ENCODE results near the gene CCL13. TPM values are rescaled to one million over a fixed set of nuclear protein-coding genes. Genes with fewer than 3 reads are reported as not detected.
A peak's percentile ranks its signal among the peaks of the same experiment; 100 is the strongest.

CCL13 gene
- total and polyA plus RNA-seq, 10 donors: 0.12 to 0.54 TPM; not detected in 8

DNA sequence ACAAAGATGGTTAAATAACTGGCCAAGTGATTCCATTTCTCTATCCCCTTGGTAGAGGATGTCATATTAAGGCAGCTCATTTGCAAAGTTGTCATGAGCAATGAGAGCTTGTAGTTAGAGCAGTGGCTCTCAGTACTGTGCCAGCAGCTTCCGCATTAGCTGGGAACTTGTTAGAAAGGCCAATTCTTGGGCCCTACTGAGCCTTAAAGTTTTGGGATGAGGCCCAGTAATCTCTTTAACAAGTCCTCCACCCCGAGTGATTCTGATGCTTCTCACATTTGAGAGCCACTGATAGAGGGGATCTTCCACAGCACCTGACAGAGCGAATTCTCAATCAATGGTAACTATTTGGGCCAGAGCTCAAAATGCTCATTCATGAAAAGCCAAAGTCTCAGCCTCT lies 26.9 kb downstream of the CCL13 start:
- intact Hi-C loops (cut with DNase I; ENCODE audit: low total_unique reads): no loop called here
- DNase-seq: peak; percentile 4
- WGBS, 5 donors: 85 to 90% (median 88%) methylated on average over 3 of the region's 3 CpGs
- Histone ChIP-seq H3K27ac (peak overlapping the region in 1 of 8 donors; percentile 26), H3K36me3 (no peaks in the 10 kb centered on the region), H3K4me3 (no peak overlapping the region), H3K4me1 (peaks cover 0 to 30% (median 12%) of the 10 kb centered on the region in 6 donors), H3K27me3 (replicated peaks in 1 of 7) (no peaks in the 10 kb centered on the region), H3K9me3 (no peaks in the 10 kb centered on the region)
- TF ChIP-seq POLR2A (IDR thresholded peaks at IDR 0.05) (no peak), POLR2AphosphoS5 (IDR thresholded peaks at IDR 0.05) (no peak)
- TF ChIP-seq, protein P1, sequence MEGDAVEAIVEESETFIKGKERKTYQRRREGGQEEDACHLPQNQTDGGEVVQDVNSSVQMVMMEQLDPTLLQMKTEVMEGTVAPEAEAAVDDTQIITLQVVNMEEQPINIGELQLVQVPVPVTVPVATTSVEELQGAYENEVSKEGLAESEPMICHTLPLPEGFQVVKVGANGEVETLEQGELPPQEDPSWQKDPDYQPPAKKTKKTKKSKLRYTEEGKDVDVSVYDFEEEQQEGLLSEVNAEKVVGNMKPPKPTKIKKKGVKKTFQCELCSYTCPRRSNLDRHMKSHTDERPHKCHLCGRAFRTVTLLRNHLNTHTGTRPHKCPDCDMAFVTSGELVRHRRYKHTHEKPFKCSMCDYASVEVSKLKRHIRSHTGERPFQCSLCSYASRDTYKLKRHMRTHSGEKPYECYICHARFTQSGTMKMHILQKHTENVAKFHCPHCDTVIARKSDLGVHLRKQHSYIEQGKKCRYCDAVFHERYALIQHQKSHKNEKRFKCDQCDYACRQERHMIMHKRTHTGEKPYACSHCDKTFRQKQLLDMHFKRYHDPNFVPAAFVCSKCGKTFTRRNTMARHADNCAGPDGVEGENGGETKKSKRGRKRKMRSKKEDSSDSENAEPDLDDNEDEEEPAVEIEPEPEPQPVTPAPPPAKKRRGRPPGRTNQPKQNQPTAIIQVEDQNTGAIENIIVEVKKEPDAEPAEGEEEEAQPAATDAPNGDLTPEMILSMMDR (IDR thresholded peaks at IDR 0.05 in 8 of 11, conservative IDR thresholded peaks at IDR 0.05 in 3 of 11): no peak

- intact Hi-C loops (cut with DNase I; ENCODE audit: low total_unique reads): no loop called here
- H3K36me3 ChIP-seq: no peaks in the 10 kb centered on the region
- TF ChIP-seq POLR2AphosphoS5 (IDR thresholded peaks at IDR 0.05) (no peak), POLR2A (IDR thresholded peaks at IDR 0.05) (no peak)
- TF ChIP-seq, protein P1 (IDR thresholded peaks at IDR 0.05 in 8 of 11, conservative IDR thresholded peaks at IDR 0.05 in 3 of 11): no peak
- 77 to 94% (median 84%) methylated on average over 1 of the region's 1 CpG for WGBS, 5 donors
- H3K4me3 ChIP-seq: no peak overlapping the region
- H3K27me3 ChIP-seq (replicated peaks in 1 of 7): no peaks in the 10 kb centered on the region
- no peak for DNase-seq
- no peak overlapping the region for H3K27ac ChIP-seq
- no peaks in the 10 kb centered on the region for H3K9me3 ChIP-seq
- H3K4me1 ChIP-seq: peaks cover 0 to 19% (median 6%) of the 10 kb centered on the region in 6 donors
Observed at GRCh38 chr17:34384271-34384670, 28.0 kb downstream of the CCL13 start.

DNA sequence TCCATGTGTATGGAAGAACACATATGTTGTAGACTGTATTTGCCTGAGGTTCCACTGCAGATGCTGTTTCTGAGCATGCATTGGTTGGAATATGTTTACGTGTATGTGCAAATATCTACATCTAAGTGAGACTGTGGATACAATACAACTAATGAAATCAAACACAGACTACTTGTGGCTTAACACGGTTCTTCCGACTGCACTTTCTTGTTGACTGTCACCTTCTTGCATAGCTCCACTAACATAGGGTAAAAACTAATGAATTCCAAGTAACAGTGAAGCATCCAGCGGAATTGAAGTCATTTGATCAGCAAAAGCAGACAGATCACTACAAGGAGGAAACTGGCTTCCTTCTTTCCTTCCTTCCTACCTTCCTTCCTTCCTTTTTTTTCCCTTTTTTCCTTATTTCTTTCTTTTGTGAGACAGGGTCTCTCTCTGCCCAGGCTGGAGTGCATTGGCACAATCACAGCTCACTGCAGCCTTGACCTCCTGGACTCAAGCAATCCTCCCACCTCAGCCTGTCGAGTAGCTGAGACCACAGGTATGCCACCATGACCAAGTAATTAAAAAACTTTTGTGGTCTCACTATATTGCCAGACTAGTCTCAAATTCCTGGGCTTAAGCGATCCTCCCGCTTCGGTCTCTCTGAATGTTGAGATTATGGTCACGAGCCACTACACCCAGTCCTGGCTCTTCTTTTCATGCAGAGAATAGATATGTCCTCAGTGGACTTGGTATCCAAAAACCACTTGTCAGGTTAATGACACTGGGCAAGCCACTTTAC lies 28.7 kb downstream of the CCL13 start:
- Histone ChIP-seq H3K27me3 (replicated peaks in 1 of 7) (no peaks in the 10 kb centered on the region), H3K4me3 (no peak overlapping the region), H3K36me3 (no peaks in the 10 kb centered on the region), H3K9me3 (no peaks in the 10 kb centered on the region), H3K4me1 (peaks cover 0 to 18% (median 6%) of the 10 kb centered on the region in 6 donors), H3K27ac (no peak overlapping the region)
- intact Hi-C loops (cut with DNase I; ENCODE audit: low total_unique reads): no loop called here
- no peak for TF ChIP-seq POLR2AphosphoS5 (IDR thresholded peaks at IDR 0.05)
- no peak for TF ChIP-seq POLR2A (IDR thresholded peaks at IDR 0.05)
- TF ChIP-seq, protein P1 (IDR thresholded peaks at IDR 0.05 in 8 of 11, conservative IDR thresholded peaks at IDR 0.05 in 3 of 11): no peak
- 59 to 79% (median 71%) methylated on average over 9 of the region's 9 CpGs for WGBS, 5 donors
- no peak for DNase-seq

DNA sequence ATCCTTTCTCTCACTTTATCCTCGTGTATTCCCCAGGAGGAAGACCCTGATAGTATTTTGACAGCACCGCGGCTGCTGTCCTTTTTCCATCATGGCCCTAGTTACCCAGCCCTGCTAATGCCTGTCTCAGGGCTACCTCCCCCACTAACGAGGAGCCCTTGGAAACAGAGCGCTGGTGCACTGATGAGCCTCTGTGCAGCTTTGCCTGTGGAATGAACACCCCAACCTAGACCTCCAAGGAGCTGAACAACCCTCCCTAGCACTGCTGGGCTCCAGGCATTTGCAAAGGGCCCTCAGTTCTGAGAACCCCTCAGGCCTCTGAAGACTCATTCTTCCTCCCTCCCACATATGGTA lies 30.0 kb downstream of the CCL13 start:
- H3K27ac ChIP-seq: no peak overlapping the region
- TF ChIP-seq POLR2A (IDR thresholded peaks at IDR 0.05) (no peak), POLR2AphosphoS5 (IDR thresholded peaks at IDR 0.05) (no peak)
- TF ChIP-seq, protein P1 (IDR thresholded peaks at IDR 0.05 in 8 of 11, conservative IDR thresholded peaks at IDR 0.05 in 3 of 11): no peak
- H3K4me1 ChIP-seq: peaks cover 0 to 18% (median 6%) of the 10 kb centered on the region in 6 donors
- H3K4me3 ChIP-seq: no peak overlapping the region
- no peaks in the 10 kb centered on the region for H3K9me3 ChIP-seq
- intact Hi-C loops (cut with DNase I; ENCODE audit: low total_unique reads): no loop called here
- peak; percentile 20 for DNase-seq
- no peaks in the 10 kb centered on the region for H3K27me3 ChIP-seq (replicated peaks in 1 of 7)
- no peaks in the 10 kb centered on the region for H3K36me3 ChIP-seq
- WGBS, 5 donors: 87 to 96% (median 90%) methylated on average over 5 of the region's 5 CpGs
